HG03439 (cell line): Measurements from ENCODE around the gene CMTM3.
"Not testable (repeated sequence)": the region's sequence is repeated elsewhere in the genome, so short reads cannot be mapped to it uniquely, and the experiment has no call there.

Experiments
- ATAC-seq: cut with Tn5 transposase; IDR thresholded peaks from one replicate; pipeline ENCODE4 v1.9.1; 2021; ENCODE audit warnings: mild to moderate bottlenecking, moderate library complexity; ENCODE audit not compliant: unreplicated experiment

The CMTM3 gene

GRCh38 chr16:66608241-66609138, 4.0 kb downstream of the CMTM3 start:
- peak; percentile 43 for ATAC-seq

- no peak for ATAC-seq
These were observed 4.6 kb downstream of the CMTM3 start for GRCh38 chr16:66609139-66609510.

GRCh38 chr16:66610111-66610820, 5.8 kb downstream of the CMTM3 start:
- ATAC-seq: no peak

DNA sequence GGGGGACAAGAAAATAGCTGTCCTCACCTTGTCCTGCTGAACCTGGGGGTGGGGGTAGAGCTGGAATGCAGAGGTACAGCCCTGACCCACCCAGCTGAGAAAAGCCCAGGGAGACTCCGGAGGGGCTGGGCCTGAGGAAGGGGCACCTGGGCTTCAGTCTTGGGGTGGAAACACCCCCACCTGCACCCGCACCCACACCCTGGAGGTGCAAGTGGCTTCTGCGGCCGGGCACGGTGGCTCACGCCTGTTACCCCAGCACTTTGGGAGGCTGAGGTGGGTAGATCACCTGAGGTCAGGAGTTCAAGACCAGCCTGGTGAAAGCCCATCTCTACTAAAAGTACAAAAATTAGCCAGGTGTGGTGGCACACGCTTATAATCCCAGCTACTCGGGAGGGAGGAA, 7.4 kb downstream of the CMTM3 start:
- not testable (repeated sequence) for ATAC-seq

DNA sequence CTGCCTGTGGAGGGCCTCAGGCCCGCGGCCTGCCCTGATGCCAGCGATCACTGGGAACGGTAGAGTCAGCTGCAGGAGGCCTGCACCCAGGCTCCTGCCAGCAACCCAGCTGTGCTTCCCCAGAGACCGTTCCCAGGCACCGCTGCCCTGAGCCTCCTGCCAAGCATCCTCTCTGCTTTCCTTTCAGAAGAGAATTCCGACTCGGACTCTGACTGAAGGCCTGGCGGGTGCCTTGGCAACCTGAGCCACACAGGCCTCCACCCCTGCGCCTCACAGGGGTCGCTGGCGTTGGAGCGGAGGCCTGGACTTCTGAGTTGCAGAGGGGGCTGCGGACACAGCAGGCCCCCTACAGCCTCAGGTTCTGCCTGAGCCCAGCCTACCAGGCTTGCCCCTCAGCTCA, 7.9 kb downstream of the CMTM3 start:
- no peak for ATAC-seq

GRCh38 chr16:66614161-66614802, 9.8 kb downstream of the CMTM3 start:
- ATAC-seq: no peak

DNA sequence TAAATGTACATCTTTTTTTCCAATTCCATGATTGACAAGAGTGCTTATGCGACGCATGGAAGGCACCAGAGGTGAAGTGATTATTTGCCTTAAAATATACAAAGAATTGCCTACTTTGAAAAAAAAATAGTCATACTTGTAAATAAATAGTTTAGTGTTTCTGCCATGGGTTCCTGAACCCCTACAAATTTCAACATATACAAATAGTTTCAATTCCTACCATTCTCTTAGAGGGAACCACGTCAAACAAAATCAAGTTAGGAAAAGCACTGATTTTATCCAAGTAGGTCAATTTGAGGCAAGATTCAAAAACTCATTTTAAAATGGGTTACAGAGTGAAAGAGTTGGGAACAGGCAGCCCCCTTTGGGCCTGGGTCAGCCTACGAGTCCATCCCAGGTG, 11.7 kb downstream of the CMTM3 start:
- ATAC-seq: no peak

GRCh38 chr16:66616592-66616991, 12.1 kb downstream of the CMTM3 start:
- no peak for ATAC-seq

- ATAC-seq: no peak
These were observed 12.5 kb downstream of the CMTM3 start for GRCh38 chr16:66617010-66617434.

- no peak for ATAC-seq
These were observed 13.2 kb downstream of the CMTM3 start for GRCh38 chr16:66617728-66618127.

- no peak for ATAC-seq
These were observed 14.3 kb downstream of the CMTM3 start for GRCh38 chr16:66618588-66619375.

- ATAC-seq: no peak
These were observed 15.3 kb downstream of the CMTM3 start for GRCh38 chr16:66619534-66620428.

DNA sequence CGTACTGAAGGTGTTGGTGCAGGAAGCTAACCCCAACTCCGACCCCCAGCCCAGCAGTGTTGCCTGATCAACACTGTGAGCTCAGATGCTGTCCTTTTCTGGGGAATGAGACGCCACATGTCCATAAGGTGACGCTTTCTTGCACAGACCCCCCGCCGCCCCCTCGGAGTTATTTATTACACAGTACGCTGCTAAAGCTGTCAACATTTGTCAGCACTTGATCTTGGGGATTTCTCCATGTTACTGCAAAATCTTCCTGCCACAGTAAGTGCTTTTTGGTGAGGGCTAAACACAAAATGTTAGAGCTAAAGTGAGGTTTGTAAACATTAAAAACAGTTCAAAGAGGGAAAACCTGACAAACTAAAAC, 15.9 kb downstream of the CMTM3 start:
- ATAC-seq: no peak

DNA sequence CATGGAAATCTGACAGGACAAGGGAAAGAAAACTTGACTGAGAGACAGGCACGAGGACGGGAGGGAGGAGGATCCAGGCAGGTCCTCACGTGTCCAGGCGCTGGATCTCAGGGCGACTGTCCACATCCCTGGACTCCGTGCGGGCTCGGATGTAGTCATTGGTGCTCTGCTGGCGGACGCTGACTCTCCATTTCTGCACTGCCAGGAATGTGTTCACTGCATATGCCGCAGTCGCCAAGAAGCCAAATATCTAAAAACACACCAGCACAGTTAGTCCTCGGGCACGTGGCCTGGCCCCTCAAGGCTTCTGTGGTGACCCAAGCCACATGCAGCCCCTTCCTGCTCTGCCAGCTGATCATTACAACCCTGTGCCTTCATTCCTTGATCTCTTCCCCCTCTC, 17.5 kb downstream of the CMTM3 start:
- no peak for ATAC-seq

DNA sequence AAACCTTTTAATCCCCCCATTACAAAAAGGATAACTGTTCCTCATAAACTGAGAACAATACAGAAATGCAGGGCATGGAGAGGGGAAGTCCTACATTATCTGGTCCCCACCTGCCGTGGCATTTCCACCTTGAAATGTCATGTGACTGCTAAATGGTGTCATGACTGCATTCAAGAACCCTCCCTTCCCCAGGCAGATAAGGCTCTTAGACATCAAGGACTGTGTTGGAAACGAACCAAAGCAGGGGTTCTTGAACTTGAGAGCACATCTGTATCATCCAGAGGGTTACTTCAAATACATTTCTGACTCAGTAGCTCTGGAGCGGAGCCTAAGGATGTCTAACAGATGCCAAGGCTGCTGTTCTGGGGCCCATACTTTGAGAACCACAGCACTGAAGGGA, 18.4 kb downstream of the CMTM3 start:
- ATAC-seq: no peak

DNA sequence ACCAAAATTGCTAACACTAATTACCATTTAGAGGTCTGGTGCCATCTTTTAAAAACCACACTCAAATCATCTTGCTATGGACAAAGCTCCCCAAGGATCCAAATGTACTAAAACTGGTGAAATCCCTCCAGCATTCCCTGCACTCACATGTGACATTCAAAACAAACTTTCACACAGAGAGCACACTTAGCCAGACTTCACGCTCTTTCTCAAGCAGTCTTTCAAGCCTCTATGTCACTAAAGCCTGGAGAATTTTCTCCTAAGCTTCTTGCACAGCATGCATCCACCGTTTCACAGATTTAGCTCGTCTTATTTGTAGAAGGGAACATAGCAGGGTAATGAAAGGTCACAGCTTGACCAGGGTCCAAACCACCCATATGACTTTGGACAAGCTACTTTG, 19.3 kb downstream of the CMTM3 start:
- no peak for ATAC-seq

DNA sequence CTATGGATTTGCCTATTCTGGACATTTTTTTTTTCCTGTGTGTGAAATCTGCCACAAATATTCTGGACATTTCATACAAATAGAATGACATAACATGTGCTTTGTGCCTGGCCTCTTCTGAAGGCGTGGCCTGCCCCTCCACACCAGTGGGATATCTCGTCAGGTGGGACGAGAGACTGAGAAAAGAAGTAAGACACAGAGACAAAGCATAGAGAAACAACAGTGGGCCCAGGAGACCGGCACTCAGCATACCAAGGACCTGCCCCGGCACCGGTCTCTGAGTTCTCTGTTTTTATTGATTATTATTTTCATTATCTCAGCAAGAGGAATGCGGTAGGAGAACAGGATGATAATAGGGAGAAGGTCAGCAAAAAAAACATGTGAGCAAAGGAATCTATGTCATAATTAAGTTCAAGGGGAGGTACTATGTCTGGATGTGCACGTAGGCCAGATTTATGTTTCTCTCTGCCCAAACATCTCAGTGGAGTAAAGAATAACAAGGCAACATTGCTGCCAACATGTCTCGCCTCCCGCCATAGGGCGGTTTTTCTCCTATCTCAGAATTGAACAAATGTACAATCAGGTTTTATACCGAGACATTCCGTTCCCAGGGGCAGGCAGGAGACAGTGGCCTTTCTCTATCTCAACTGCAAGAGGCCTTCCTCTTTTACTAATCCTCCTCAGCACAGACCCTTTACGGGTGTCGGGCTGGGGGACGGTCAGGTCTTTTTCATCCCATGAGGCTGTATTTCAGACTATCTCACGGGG, 23.3 kb downstream of the CMTM3 start:
- ATAC-seq: not testable (repeated sequence)

GRCh38 chr16:66629856-66630255, 25.4 kb downstream of the CMTM3 start:
- no peak for ATAC-seq

DNA sequence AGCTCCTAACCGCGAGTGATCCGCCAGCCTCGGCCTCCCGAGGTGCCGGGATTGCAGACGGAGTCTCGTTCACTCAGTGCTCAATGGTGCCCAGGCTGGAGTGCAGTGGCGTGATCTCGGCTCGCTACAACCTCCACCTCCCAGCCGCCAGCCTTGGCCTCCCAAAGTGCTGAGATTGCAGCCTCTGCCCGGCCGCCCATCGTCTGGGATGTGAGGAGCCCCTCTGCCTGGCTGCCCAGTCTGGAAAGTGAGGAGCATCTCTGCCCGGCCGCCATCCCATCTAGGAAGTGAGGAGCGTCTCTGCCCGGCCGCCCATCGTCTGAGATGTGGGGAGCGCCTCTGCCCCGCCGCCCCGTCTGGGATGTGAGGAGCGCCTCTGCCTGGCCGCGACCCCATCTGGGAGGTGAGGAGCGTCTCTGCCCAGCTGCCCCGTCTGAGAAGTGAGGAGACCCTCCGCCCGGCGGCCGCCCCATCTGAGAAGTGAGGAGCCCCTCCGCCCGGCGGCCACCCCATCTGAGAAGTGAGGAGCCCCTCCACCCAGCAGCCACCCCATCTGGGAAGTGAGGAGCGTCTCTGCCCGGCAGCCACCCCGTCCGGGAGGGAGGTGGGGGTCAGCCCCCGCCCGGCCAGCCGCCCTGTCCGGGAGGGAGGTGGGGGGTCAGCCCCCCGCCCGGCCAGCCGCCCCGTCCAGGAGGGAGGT, 26.2 kb downstream of the CMTM3 start:
- ATAC-seq: not testable (repeated sequence)
